OCI-LY7 (cell line): ENCODE measurements around the gene MAEA.

Source experiments
- EZH2phosphoT487 ChIP-seq: fragments of 200-600 bp; sonication (generic); IDR thresholded peaks from 2 replicates; pipeline ENCODE4 v1.6.1; 2018; ENCODE audit warnings: low read depth, borderline replicate concordance, mild to moderate bottlenecking, mixed run types, antibody characterized with exemption, low read length, moderate library complexity, mixed read lengths
- TF ChIP-seq, protein P1 (sequence below): fragments of 200-600 bp; sonication (generic); conservative IDR thresholded peaks from 2 replicates; pipeline ENCODE4 v1.5.1; 2014; ENCODE audit warnings: mild to moderate bottlenecking, antibody characterized with exemption, low read length, moderate library complexity, mixed read lengths

GRCh38 chr4:1358421-1359143, 68.9 kb downstream of the MAEA start:
- TF ChIP-seq, protein P1, sequence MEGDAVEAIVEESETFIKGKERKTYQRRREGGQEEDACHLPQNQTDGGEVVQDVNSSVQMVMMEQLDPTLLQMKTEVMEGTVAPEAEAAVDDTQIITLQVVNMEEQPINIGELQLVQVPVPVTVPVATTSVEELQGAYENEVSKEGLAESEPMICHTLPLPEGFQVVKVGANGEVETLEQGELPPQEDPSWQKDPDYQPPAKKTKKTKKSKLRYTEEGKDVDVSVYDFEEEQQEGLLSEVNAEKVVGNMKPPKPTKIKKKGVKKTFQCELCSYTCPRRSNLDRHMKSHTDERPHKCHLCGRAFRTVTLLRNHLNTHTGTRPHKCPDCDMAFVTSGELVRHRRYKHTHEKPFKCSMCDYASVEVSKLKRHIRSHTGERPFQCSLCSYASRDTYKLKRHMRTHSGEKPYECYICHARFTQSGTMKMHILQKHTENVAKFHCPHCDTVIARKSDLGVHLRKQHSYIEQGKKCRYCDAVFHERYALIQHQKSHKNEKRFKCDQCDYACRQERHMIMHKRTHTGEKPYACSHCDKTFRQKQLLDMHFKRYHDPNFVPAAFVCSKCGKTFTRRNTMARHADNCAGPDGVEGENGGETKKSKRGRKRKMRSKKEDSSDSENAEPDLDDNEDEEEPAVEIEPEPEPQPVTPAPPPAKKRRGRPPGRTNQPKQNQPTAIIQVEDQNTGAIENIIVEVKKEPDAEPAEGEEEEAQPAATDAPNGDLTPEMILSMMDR, result no peak
- no peak for TF ChIP-seq EZH2phosphoT487
